Transverse colon (tissue), 4 donors: ENCODE measurements around the gene SENP6. TPM values are rescaled to one million over a fixed set of nuclear protein-coding genes. Genes with fewer than 3 reads are reported as not detected.

Source experiments
- DNase-seq: peaks from one replicate; pipeline ENCODE4 v3.0.0-alpha.2; 2019
- H3K27ac ChIP-seq, 4 donors: fragments of 200-600 bp; sonication (generic); 2 replicates each; pipeline ENCODE4 v1.5.1; 2016 to 2018; ENCODE audit warnings: inconsistent platforms in 4 of 4
- H3K27me3 ChIP-seq: fragments of 200-600 bp; sonication (generic); 2 replicates; pipeline ENCODE4 v1.5.1; 2017; ENCODE audit warnings: inconsistent platforms
- H3K36me3 ChIP-seq, 4 donors: fragments of 200-600 bp; sonication (generic); 2 replicates each; pipeline ENCODE4 v1.5.1; 2017 to 2019; ENCODE audit warnings: inconsistent platforms in 4 of 4
- H3K4me1 ChIP-seq, 4 donors: fragments of 200-600 bp; sonication (generic); 2 replicates each; pipeline ENCODE4 v1.5.1; 2017 to 2020; ENCODE audit warnings: inconsistent platforms in 4 of 4
- H3K4me3 ChIP-seq, 4 donors: fragments of 200-600 bp; sonication (generic); 1 replicate in 1 of 4; 2 replicates in 3 of 4; pipeline versions ENCODE4 v1.5.1 to v1.6.1; 2017 to 2019; ENCODE audit warnings: inconsistent platforms in 4 of 4
- H3K9me3 ChIP-seq, 2 donors: fragments of 200-600 bp; sonication (generic); 2 replicates each; pipeline ENCODE4 v1.5.1; 2017 to 2019; ENCODE audit warnings: inconsistent platforms in 2 of 2
- CTCF ChIP-seq, 5 experiments: fragments of 200-600 bp in 3 of 5; fragments of 450-650 bp in 2 of 5; sonication (generic) in 3 of 5; IDR thresholded peaks; 1 replicate in 2 of 5; 2 replicates in 3 of 5; pipeline ENCODE4 v1.5.1; 2016 to 2017; ENCODE audit warnings: antibody characterized with exemption in 5 of 5, inconsistent platforms in 3 of 5, mild to moderate bottlenecking in 2 of 5, moderate library complexity in 1 of 5
- EP300 ChIP-seq: sonication (generic); formaldehyde crosslinking; IDR thresholded peaks from one replicate; pipeline ENCODE4 v1.6.1; 2017; ENCODE audit warnings: antibody characterized with exemption, low read depth
- POLR2A ChIP-seq: fragments of 450-650 bp; IDR thresholded peaks from one replicate; pipeline ENCODE4 v1.6.1; 2016; ENCODE audit warnings: antibody characterized with exemption, mild to moderate bottlenecking, moderate library complexity
- POLR2AphosphoS5 ChIP-seq, 3 donors: sonication (generic); formaldehyde crosslinking; IDR thresholded peaks; one replicate each; pipeline ENCODE4 v1.6.1; 2016; ENCODE audit warnings: antibody characterized with exemption in 3 of 3
- WGBS, 2 donors: methylation state at CpG; one replicate each; pipeline ENCODE4 v1.1.5; 2018; ENCODE audit warnings: low coverage in 1 of 2; 5-methylcytosine and 5-hydroxymethylcytosine counted together
- in situ Hi-C, 4 donors: fragments of 200-750 bp; cut with MboI; loops; one replicate each; pipeline versions ENCODE4 v1.15.0 to v1.15.1; 2017; ENCODE audit warnings: low sequenced_read_pairs in 3 of 4, low pct_ligation_motif_present in 1 of 4, low pct_unique_long_range_greater_than_20kb in 1 of 4
- intact Hi-C: fragments of 100-400 bp; cut with DNase I; formaldehyde crosslinking; loops from one replicate; pipeline ENCODE4 v1.15.1; 2023; ENCODE audit warnings: low total_unique reads
- total RNA-seq, 4 donors: library from RNA; depleted of rRNA; stranded (reverse); fragments of >200 nt; gene quantifications; one replicate each; pipeline ENCODE4 v1.1.0, GENCODE V29; 2016

SENP6 gene
- total RNA-seq, 4 donors from 2014 or later: 59.1 to 136 (median 107) TPM

DNA sequence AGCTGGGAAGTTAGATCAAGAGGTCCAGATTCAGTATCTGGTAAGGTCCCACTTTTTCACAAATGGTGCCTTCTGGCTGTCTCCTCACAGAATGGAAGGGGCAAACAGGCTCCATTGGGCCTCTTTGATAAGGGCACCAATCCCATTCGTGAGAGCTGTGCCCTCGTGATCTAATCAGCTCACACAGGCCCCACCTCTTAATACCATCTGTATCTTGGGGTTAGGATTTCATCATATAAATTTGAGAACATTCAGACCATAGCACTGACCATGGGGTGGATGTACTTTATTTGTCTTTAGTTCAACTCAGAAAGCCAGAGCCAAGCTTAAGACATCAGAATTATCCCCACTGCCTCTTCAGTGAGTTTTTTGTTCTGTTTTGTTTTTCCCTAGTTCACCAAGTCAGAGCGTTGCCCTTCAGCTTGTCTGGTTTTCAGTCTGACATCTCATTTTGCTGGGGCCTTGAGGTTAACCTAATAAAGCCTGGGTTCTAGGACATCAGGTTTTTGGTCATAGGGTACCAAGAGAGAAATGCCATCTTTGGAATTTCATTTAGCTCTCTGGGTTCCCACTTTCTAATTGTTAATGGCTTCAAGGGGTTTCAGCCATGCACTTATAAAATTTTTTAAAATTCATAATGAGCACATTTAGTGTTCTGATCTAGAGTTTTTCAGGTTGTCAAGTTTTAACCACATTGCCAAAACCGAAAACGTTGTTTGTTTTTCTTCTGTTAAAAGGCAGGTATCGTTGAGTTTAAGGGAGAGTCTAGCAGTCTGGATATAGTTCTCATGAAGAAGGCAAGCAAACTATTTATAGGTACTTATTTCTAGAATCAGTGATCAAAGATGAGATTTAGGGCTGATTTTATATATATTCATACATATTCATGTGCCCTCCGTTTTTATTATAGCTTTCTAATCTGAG, 19.0 kb downstream of the SENP6 start:
- peaks cover 0 to 25% (median 4%) of the 10 kb centered on the region in 4 donors for H3K36me3 ChIP-seq
- H3K27me3 ChIP-seq: no peaks in the 10 kb centered on the region
- no peak overlapping the region for H3K4me3 ChIP-seq
- intact Hi-C loops: no loop called here
- WGBS, 2 donors: 67 to 72% methylated on average over 5 to 7 of the region's 7 CpGs
- TF ChIP-seq CTCF (IDR thresholded peaks at IDR 0.05) (no peak), POLR2AphosphoS5 (IDR thresholded peaks at IDR 0.05) (no peak), POLR2A (no peak), EP300 (no peak)
- in situ Hi-C loops: no loop called here
- no peaks in the 10 kb centered on the region for H3K9me3 ChIP-seq
- no peak for DNase-seq
- H3K4me1 ChIP-seq: peaks cover 6 to 60% (median 33%) of the 10 kb centered on the region in 4 donors
- peak overlapping the region; percentile 34 to 71 (median 52) for H3K27ac ChIP-seq

DNA sequence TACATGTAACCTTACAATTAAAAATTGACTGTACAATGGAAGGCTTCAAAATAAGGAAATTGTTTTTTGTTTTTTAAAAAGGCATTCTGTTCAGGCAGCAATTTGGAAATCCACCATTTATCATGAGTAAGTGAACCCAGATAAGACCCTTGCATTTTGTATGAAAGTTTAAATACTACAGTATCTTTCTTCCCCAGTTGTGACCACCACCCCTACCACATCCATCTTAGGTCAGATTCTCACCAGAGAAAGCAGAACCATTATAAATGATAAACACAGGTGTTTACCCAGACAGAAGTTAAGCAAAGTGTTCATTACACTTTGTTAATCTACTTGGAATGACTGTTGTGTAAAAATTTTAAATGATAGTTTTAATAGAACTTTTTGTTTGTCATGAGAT, 20.2 kb downstream of the SENP6 start:
- Histone ChIP-seq H3K4me3 (no peak overlapping the region), H3K27ac (no peak overlapping the region), H3K4me1 (peaks cover 6 to 51% (median 27%) of the 10 kb centered on the region in 4 donors), H3K36me3 (peaks cover 0 to 29% (median 4%) of the 10 kb centered on the region in 4 donors), H3K27me3 (no peaks in the 10 kb centered on the region), H3K9me3 (no peaks in the 10 kb centered on the region)
- in situ Hi-C loops (no loop called here), intact Hi-C loops (no loop called here)
- no peak for DNase-seq
- no peak for TF ChIP-seq POLR2A
- TF ChIP-seq CTCF (IDR thresholded peaks at IDR 0.05): no peak
- TF ChIP-seq EP300: no peak
- TF ChIP-seq POLR2AphosphoS5 (IDR thresholded peaks at IDR 0.05): no peak

- H3K9me3 ChIP-seq: no peaks in the 10 kb centered on the region
- WGBS, 2 donors: 93 to 100% methylated on average over 1 of the region's 1 CpG
- H3K27ac ChIP-seq: no peak overlapping the region
- no peak overlapping the region for H3K4me3 ChIP-seq
- no peak for TF ChIP-seq EP300
- no peak for TF ChIP-seq POLR2A
- TF ChIP-seq CTCF (IDR thresholded peaks at IDR 0.05): no peak
- TF ChIP-seq POLR2AphosphoS5 (IDR thresholded peaks at IDR 0.05): no peak
- peaks cover 6 to 37% (median 23%) of the 10 kb centered on the region in 4 donors for H3K4me1 ChIP-seq
- no peaks in the 10 kb centered on the region for H3K27me3 ChIP-seq
- intact Hi-C loops (no loop called here), in situ Hi-C loops (no loop called here)
- peaks cover 0 to 32% (median 9%) of the 10 kb centered on the region in 4 donors for H3K36me3 ChIP-seq
- no peak for DNase-seq
These were observed 21.8 kb downstream of the SENP6 start for GRCh38 chr6:75623491-75623890.

DNA sequence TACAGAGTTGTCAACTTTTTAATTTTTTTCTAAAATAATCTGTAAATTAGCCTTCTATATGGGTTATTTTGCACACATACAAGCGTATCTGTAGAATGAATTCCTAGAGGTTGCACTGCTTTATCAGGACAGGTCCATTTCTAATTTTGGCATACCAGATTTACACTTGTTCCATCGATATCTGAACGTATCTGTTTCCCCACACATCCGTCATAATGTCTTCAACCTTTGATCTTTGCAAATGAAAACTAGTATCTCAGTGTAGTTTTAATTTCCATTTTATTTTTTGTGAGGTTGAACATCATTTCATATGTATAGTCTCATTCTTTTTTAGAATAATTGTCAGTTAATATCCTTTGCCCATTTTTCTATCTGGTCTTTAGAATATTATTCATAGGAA, 22.7 kb downstream of the SENP6 start:
- intact Hi-C loops (no loop called here), in situ Hi-C loops (no loop called here)
- Histone ChIP-seq H3K4me1 (peaks cover 6 to 28% (median 15%) of the 10 kb centered on the region in 4 donors), H3K27me3 (no peaks in the 10 kb centered on the region), H3K36me3 (peaks cover 0 to 39% (median 9%) of the 10 kb centered on the region in 4 donors), H3K27ac (no peak overlapping the region), H3K9me3 (no peaks in the 10 kb centered on the region), H3K4me3 (no peak overlapping the region)
- DNase-seq: no peak
- WGBS, 2 donors: 90 to 94% methylated on average over 4 of the region's 4 CpGs
- TF ChIP-seq EP300 (no peak), POLR2A (no peak), CTCF (IDR thresholded peaks at IDR 0.05) (no peak), POLR2AphosphoS5 (IDR thresholded peaks at IDR 0.05) (no peak)
